ENCODE results near the gene MTHFD1. TPM values are rescaled to one million over a fixed set of nuclear protein-coding genes. Genes with fewer than 3 reads are reported as not detected.

The MTHFD1 gene
- total RNA-seq, 1 experiment from 2014 or later: 153 TPM

DNA sequence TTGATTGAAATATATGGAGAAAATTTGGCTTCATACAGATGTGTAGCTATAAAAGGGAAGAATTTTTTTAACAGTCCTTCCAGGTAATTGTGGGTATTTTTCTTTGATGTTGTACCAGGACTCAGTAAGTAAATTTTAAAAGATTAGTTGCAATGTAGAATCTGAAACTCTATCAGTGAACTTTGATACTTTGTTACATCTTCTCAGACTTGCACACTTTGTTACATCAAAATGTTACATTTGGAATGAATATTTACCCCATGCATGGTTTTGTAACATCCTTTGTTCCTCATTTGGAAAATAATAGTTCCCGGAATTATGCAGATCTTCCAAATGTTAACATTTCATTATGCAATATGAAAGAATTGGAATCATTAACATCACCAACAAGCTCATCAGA, 13.8 kb downstream of the MTHFD1 start:
- BruUV-seq (replicated peaks): TSS peak; percentile 34

More for the DNA sequence above, 13.8 kb downstream of the MTHFD1 start:
- intact Hi-C loops (cut with micrococcal nuclease): no loop called here
- no peak for DNase-seq (ENCODE audit: low read depth, low spot score)
- TF ChIP-seq RAD21 (IDR thresholded peaks at IDR 0.05; ENCODE audit: low read depth): no peak
- TF ChIP-seq YY1 (IDR thresholded peaks at IDR 0.05; ENCODE audit: extremely low read depth, insufficient replicate concordance, low read depth, low read length): no peak
- TF ChIP-seq, protein P1, sequence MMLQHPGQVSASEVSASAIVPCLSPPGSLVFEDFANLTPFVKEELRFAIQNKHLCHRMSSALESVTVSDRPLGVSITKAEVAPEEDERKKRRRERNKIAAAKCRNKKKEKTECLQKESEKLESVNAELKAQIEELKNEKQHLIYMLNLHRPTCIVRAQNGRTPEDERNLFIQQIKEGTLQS (IDR thresholded peaks at IDR 0.05): no peak
- no peak for TF ChIP-seq POLR2A (IDR thresholded peaks at IDR 0.05; ENCODE audit: borderline replicate concordance, extremely low read depth, insufficient read depth, insufficient read length)
- no peak for TF ChIP-seq CBX3 (IDR thresholded peaks at IDR 0.05; ENCODE audit: low read depth)
- TF ChIP-seq SP1 (IDR thresholded peaks at IDR 0.05; ENCODE audit: low read depth): no peak
- TF ChIP-seq SIN3A (IDR thresholded peaks at IDR 0.05; ENCODE audit: low read depth): no peak
- TF ChIP-seq, protein P2, sequence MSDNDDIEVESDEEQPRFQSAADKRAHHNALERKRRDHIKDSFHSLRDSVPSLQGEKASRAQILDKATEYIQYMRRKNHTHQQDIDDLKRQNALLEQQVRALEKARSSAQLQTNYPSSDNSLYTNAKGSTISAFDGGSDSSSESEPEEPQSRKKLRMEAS (IDR thresholded peaks at IDR 0.05): no peak
- TF ChIP-seq, protein P3, sequence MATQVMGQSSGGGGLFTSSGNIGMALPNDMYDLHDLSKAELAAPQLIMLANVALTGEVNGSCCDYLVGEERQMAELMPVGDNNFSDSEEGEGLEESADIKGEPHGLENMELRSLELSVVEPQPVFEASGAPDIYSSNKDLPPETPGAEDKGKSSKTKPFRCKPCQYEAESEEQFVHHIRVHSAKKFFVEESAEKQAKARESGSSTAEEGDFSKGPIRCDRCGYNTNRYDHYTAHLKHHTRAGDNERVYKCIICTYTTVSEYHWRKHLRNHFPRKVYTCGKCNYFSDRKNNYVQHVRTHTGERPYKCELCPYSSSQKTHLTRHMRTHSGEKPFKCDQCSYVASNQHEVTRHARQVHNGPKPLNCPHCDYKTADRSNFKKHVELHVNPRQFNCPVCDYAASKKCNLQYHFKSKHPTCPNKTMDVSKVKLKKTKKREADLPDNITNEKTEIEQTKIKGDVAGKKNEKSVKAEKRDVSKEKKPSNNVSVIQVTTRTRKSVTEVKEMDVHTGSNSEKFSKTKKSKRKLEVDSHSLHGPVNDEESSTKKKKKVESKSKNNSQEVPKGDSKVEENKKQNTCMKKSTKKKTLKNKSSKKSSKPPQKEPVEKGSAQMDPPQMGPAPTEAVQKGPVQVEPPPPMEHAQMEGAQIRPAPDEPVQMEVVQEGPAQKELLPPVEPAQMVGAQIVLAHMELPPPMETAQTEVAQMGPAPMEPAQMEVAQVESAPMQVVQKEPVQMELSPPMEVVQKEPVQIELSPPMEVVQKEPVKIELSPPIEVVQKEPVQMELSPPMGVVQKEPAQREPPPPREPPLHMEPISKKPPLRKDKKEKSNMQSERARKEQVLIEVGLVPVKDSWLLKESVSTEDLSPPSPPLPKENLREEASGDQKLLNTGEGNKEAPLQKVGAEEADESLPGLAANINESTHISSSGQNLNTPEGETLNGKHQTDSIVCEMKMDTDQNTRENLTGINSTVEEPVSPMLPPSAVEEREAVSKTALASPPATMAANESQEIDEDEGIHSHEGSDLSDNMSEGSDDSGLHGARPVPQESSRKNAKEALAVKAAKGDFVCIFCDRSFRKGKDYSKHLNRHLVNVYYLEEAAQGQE (IDR thresholded peaks at IDR 0.05; ENCODE audit: low read depth): no peak
- no peak for TF ChIP-seq EGR1 (IDR thresholded peaks at IDR 0.05; ENCODE audit: low read depth)
- TF ChIP-seq TCF7L2 (IDR thresholded peaks at IDR 0.05; ENCODE audit: borderline replicate concordance, extremely low read depth, insufficient read depth, insufficient read length): no peak
- TF ChIP-seq SRF (IDR thresholded peaks at IDR 0.05; ENCODE audit: low read depth): no peak
- peaks cover 6 to 25% of the 10 kb centered on the region in 2 experiments; a peak in 2 of 4 replicates for H3K36me3 ChIP-seq (ENCODE audit: control insufficient read depth in 1 of 2, insufficient read depth in 2 of 2, low read length in 2 of 2)
- no peaks in the 10 kb centered on the region for H3K9me2 ChIP-seq (ENCODE audit: insufficient read depth)
- no peak for ATAC-seq
- H3K27me3 ChIP-seq (ENCODE audit: insufficient read depth, low read length): no peaks in the 10 kb centered on the region
- ChIA-PET POLR2A (interaction anchor here (1.7 kb wide), 1 partner anchor 14 kb away, joined by 8 read pairs; the partner anchor contains the start of gene MTHFD1), RAD21 (ENCODE audit: low non-redundant PET in 1 of 2, low total read pairs in 2 of 2, uncharacterized antibody in 2 of 2, unreplicated experiment in 2 of 2) (interaction anchor here in 1 of 2 experiments (1.0 kb wide), 1 partner anchor 28 kb away, joined by 3 read pairs; no protein-coding TSS in a partner anchor), CTCF (interaction anchor here (1.6 kb wide), 1 partner anchor 28 kb away, joined by 5 read pairs; no protein-coding TSS in a partner anchor)
- H3K9me3 ChIP-seq (ENCODE audit: control insufficient read depth in 1 of 2, insufficient read depth in 1 of 2, low read depth in 1 of 2, low read length in 2 of 2): no peaks in the 10 kb centered on the region
- no peak overlapping the region for H2AFZ ChIP-seq (ENCODE audit: low read depth, low read length, poor library complexity, severe bottlenecking)
- H3K27ac ChIP-seq (ENCODE audit: low read depth, low read length): no peak overlapping the region
- no peaks in the 10 kb centered on the region for H3K4me1 ChIP-seq (ENCODE audit: control insufficient read depth in 1 of 2, insufficient read depth in 2 of 2, low read length in 2 of 2)
- peaks cover 83% of the 10 kb centered on the region for H3K79me2 ChIP-seq (ENCODE audit: insufficient read depth, low read length)
- no peak overlapping the region for H3K4me2 ChIP-seq (ENCODE audit: low read length)
- peaks cover 4% of the 10 kb centered on the region; the same call in 1 of the 2 replicates for H4K20me1 ChIP-seq (ENCODE audit: insufficient read depth)
- H3K9ac ChIP-seq (ENCODE audit: low read length): no peak overlapping the region
- no peak overlapping the region for H3K4me3 ChIP-seq (replicated peaks in 1 of 2; ENCODE audit: low read depth in 1 of 2, low read length in 2 of 2)
